IMR-90 (cell line): ENCODE measurements around the gene RPA3.

Experiments used
- CEBPB ChIP-seq: IDR thresholded peaks from 2 replicates; pipeline ENCODE4 v1.6.1; 2012; ENCODE audit warnings: low read depth, low read length, improper control_type of control experiment
- CHD1 ChIP-seq: IDR thresholded peaks from 2 replicates; pipeline ENCODE4 v1.6.1; 2012; ENCODE audit warnings: low read depth, low read length, improper control_type of control experiment
- MXI1 ChIP-seq: IDR thresholded peaks from 2 replicates; pipeline ENCODE4 v1.6.1; 2012; ENCODE audit warnings: low read depth, mild to moderate bottlenecking, low read length, moderate library complexity, borderline replicate concordance
- POLR2A ChIP-seq: IDR thresholded peaks from 2 replicates; pipeline ENCODE4 v1.6.1; 2012; ENCODE audit warnings: mild to moderate bottlenecking, low read depth, low read length
- RAD21 ChIP-seq: IDR thresholded peaks from 2 replicates; pipeline ENCODE4 v1.6.1; 2012; ENCODE audit warnings: low read length, improper control_type of control experiment
- RCOR1 ChIP-seq: IDR thresholded peaks from 2 replicates; pipeline ENCODE4 v1.6.1; 2012; ENCODE audit warnings: mild to moderate bottlenecking, low read length, improper control_type of control experiment; ENCODE audit not compliant: insufficient replicate concordance
- RFX5 ChIP-seq: IDR thresholded peaks from 2 replicates; pipeline ENCODE4 v1.8.0; 2012; ENCODE audit warnings: low read depth, mild to moderate bottlenecking, low read length, moderate library complexity
- TF ChIP-seq, protein P1 (sequence below): conservative IDR thresholded peaks from 2 replicates; pipeline ENCODE4 v1.5.1; 2012; ENCODE audit warnings: mild to moderate bottlenecking, low read depth, low read length, improper control_type of control experiment
- TF ChIP-seq, protein P2 (sequence below): fragments of 150-350 bp; IDR thresholded peaks from 2 replicates; pipeline ENCODE4 v1.6.1; 2017; ENCODE audit warnings: mild to moderate bottlenecking, antibody characterized with exemption, low read length, low read depth

DNA sequence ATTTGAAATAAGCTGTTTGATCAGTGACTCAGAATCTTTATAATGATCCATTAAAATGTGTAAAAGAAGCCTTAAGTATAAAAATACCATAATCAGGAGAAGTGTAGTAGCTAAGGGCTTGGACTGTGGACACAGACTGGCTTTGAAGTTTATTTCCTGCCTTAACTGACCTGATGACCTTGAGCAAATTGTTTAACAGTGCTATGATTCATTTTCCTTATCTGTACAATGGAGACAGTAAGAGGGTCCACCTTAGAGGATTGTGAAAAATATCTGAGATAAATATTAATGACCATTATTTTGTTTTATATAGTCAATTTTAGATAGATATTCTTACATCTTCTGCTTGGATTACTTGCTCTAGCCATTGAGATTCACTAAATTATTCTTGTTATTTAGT is 13.3 kb upstream of the RPA3 start:
- TF ChIP-seq CHD1, result no peak
- TF ChIP-seq, protein P1, sequence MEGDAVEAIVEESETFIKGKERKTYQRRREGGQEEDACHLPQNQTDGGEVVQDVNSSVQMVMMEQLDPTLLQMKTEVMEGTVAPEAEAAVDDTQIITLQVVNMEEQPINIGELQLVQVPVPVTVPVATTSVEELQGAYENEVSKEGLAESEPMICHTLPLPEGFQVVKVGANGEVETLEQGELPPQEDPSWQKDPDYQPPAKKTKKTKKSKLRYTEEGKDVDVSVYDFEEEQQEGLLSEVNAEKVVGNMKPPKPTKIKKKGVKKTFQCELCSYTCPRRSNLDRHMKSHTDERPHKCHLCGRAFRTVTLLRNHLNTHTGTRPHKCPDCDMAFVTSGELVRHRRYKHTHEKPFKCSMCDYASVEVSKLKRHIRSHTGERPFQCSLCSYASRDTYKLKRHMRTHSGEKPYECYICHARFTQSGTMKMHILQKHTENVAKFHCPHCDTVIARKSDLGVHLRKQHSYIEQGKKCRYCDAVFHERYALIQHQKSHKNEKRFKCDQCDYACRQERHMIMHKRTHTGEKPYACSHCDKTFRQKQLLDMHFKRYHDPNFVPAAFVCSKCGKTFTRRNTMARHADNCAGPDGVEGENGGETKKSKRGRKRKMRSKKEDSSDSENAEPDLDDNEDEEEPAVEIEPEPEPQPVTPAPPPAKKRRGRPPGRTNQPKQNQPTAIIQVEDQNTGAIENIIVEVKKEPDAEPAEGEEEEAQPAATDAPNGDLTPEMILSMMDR, result no peak
- no peak for TF ChIP-seq RCOR1
- no peak for TF ChIP-seq CEBPB
- TF ChIP-seq POLR2A, result no peak
- no peak for TF ChIP-seq RFX5
- no peak for TF ChIP-seq MXI1
- TF ChIP-seq, protein P2, sequence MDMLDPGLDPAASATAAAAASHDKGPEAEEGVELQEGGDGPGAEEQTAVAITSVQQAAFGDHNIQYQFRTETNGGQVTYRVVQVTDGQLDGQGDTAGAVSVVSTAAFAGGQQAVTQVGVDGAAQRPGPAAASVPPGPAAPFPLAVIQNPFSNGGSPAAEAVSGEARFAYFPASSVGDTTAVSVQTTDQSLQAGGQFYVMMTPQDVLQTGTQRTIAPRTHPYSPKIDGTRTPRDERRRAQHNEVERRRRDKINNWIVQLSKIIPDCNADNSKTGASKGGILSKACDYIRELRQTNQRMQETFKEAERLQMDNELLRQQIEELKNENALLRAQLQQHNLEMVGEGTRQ, result no peak
- no peak for TF ChIP-seq RAD21
